Tibial nerve (tissue), 4 donors: Measurements from ENCODE around the gene FAM210B. TPM values are rescaled to one million over a fixed set of nuclear protein-coding genes. Genes with fewer than 3 reads are reported as not detected.

Experiments
- DNase-seq, 2 donors: peaks; one replicate each; pipeline ENCODE4 v3.0.0-alpha.2; 2019; ENCODE audit warnings: low spot score in 2 of 2
- H3K27ac ChIP-seq, 4 donors: fragments of 200-600 bp; sonication (generic) in 3 of 4; one replicate each; pipeline ENCODE4 v1.5.1; 2017 to 2019; ENCODE audit warnings: mild to moderate bottlenecking in 1 of 4
- H3K27me3 ChIP-seq, 2 donors: fragments of 200-600 bp; sonication (generic) in 1 of 2; one replicate each; pipeline versions ENCODE4 v1.5.1 to v1.6.0; 2017 to 2019
- H3K36me3 ChIP-seq, 3 donors: fragments of 200-600 bp; sonication (generic); one replicate each; pipeline ENCODE4 v1.5.1; 2018 to 2019
- H3K4me1 ChIP-seq, 4 donors: fragments of 200-600 bp; sonication (generic) in 3 of 4; one replicate each; pipeline ENCODE4 v1.5.1; 2017 to 2019
- H3K4me3 ChIP-seq, 4 donors: fragments of 200-600 bp; sonication (generic) in 3 of 4; one replicate each; pipeline ENCODE4 v1.5.1; 2017 to 2019; ENCODE audit warnings: mild to moderate bottlenecking in 1 of 4, moderate library complexity in 1 of 4
- H3K9me3 ChIP-seq, 4 donors: fragments of 200-600 bp; sonication (generic) in 3 of 4; one replicate each; pipeline ENCODE4 v1.5.1; 2017 to 2019
- EP300 ChIP-seq, 2 donors: sonication (generic); formaldehyde crosslinking; IDR thresholded peaks; one replicate each; pipeline ENCODE4 v1.6.1; 2017; ENCODE audit warnings: antibody characterized with exemption in 2 of 2, mild to moderate bottlenecking in 1 of 2
- POLR2A ChIP-seq, 2 donors: fragments of 450-650 bp; IDR thresholded peaks; one replicate each; pipeline ENCODE4 v1.6.1; 2017; ENCODE audit warnings: antibody characterized with exemption in 2 of 2, mild to moderate bottlenecking in 2 of 2, moderate library complexity in 2 of 2
- WGBS, 2 donors: methylation state at CpG; one replicate each; pipeline ENCODE4 v1.1.5; 2018; 5-methylcytosine and 5-hydroxymethylcytosine counted together
- total RNA-seq, 4 donors: library from RNA; depleted of rRNA; stranded (reverse); fragments of >200 nt; gene quantifications; one replicate each; pipeline ENCODE4 v1.1.0, GENCODE V29; 2016
- TF ChIP-seq, protein P1 (sequence below), 5 experiments: fragments of 200-600 bp in 3 of 5; fragments of 450-650 bp in 2 of 5; sonication (generic) in 3 of 5; IDR thresholded peaks; one replicate each; pipeline ENCODE4 v1.5.1; 2016 to 2019; ENCODE audit warnings: antibody characterized with exemption in 5 of 5, mild to moderate bottlenecking in 3 of 5, moderate library complexity in 2 of 5

The FAM210B gene
- total RNA-seq, 4 donors from 2014 or later = 36.8 to 56.6 (median 52.3) TPM

DNA sequence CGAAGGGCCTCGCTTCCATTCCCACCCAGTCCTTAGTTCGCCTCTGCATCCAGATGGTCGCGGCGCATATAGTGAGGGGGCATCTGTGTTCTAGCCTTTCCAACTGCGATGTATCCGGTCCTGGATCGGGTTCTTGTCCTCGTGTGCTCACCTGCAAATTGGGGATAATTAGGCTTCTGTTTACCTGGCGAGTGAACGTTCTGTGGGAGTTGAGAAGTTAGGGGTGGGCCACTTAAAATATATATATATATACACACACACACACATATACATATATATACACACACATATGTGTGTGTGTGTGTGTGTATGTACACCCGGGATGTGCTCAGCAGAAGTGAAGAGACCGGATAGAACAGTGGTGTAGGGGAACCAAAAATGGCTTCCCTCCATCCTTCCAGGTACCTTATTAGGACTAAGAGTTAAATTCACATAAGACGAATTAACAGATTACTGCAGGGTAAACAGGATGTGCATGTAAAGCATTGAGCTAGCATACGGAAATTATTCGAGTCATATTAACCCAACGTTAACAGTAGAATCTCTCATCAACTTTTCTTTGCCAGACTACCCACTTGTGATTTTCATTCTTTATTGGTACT lies 34.2 kb downstream of the FAM210B start:
- Histone ChIP-seq H3K27me3 (no peaks in the 10 kb centered on the region), H3K36me3 (peaks cover 0 to 30% (median 19%) of the 10 kb centered on the region in 3 donors), H3K27ac (peak overlapping the region; percentile 49 to 90 (median 81)), H3K4me1 (peaks cover 0 to 31% (median 20%) of the 10 kb centered on the region in 4 donors), H3K4me3 (peak overlapping the region; percentile 64 to 73 (median 68)), H3K9me3 (no peaks in the 10 kb centered on the region)
- DNase-seq = no peak
- WGBS, 2 donors = 1 to 3% methylated on average over 13 to 14 of the region's 18 CpGs
- TF ChIP-seq POLR2A (IDR thresholded peaks at IDR 0.05) (no peak), EP300 (IDR thresholded peaks at IDR 0.05) (no peak)
- TF ChIP-seq, protein P1, sequence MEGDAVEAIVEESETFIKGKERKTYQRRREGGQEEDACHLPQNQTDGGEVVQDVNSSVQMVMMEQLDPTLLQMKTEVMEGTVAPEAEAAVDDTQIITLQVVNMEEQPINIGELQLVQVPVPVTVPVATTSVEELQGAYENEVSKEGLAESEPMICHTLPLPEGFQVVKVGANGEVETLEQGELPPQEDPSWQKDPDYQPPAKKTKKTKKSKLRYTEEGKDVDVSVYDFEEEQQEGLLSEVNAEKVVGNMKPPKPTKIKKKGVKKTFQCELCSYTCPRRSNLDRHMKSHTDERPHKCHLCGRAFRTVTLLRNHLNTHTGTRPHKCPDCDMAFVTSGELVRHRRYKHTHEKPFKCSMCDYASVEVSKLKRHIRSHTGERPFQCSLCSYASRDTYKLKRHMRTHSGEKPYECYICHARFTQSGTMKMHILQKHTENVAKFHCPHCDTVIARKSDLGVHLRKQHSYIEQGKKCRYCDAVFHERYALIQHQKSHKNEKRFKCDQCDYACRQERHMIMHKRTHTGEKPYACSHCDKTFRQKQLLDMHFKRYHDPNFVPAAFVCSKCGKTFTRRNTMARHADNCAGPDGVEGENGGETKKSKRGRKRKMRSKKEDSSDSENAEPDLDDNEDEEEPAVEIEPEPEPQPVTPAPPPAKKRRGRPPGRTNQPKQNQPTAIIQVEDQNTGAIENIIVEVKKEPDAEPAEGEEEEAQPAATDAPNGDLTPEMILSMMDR (IDR thresholded peaks at IDR 0.05) = no peak

DNA sequence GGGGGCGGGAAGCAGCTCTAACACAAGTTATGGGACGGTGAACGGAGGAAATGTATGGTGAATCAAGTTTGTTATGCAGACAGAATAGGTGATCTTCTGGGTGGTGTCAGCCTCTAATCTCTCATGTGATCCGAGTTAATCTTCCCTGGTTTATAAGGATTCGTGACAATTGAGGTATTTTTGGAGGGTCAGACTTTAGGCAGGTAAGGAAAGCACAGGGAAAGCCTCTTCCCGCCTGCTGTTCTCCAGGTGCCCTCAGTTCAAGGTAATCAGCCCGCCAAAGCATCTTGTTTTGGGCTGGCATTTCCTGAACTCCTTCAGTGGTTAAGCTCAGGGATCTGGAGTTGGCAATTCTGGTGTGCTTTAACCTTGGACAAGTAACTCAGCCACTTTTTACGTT lies 34.9 kb downstream of the FAM210B start:
- Histone ChIP-seq H3K27ac (peak overlapping the region in 1 of 4 donors; percentile 86), H3K27me3 (no peaks in the 10 kb centered on the region), H3K9me3 (no peaks in the 10 kb centered on the region), H3K36me3 (peaks cover 0 to 36% (median 19%) of the 10 kb centered on the region in 3 donors), H3K4me1 (peaks cover 0 to 31% (median 20%) of the 10 kb centered on the region in 4 donors), H3K4me3 (peak overlapping the region in 2 of 4 donors; percentile 64 to 68)
- TF ChIP-seq, protein P1 (IDR thresholded peaks at IDR 0.05) = no peak
- TF ChIP-seq EP300 (IDR thresholded peaks at IDR 0.05) = no peak
- TF ChIP-seq POLR2A (IDR thresholded peaks at IDR 0.05) = no peak
- WGBS, 2 donors = 67 to 70% methylated on average over 8 of the region's 8 CpGs
- DNase-seq = no peak

DNA sequence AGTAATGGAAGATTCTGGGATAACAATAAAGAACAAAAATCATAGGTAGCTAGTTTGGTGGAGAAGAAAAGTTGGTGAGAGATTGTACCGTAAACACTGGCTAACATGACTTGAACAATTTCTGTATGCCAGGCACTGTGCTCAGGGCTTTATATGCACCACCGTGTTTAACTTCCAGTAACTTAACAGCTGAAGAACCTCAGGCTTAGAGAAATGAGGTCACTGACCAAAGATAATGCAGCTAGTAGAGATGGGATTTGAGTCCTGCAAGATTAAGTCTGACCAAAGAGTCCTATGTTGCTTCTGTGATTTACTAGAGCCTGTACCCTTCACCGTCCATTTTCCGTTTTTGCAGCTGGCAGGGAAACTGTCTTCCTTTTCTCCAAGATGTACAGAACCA lies 36.4 kb downstream of the FAM210B start:
- WGBS, 2 donors = 84% methylated on average over 4 of the region's 4 CpGs
- DNase-seq = no peak
- Histone ChIP-seq H3K4me3 (no peak overlapping the region), H3K9me3 (no peaks in the 10 kb centered on the region), H3K36me3 (peaks cover 0 to 47% (median 19%) of the 10 kb centered on the region in 3 donors), H3K27me3 (no peaks in the 10 kb centered on the region), H3K4me1 (peaks cover 0 to 40% (median 22%) of the 10 kb centered on the region in 4 donors), H3K27ac (no peak overlapping the region)
- TF ChIP-seq EP300 (IDR thresholded peaks at IDR 0.05) (no peak), POLR2A (IDR thresholded peaks at IDR 0.05) (no peak)
- TF ChIP-seq, protein P1 (IDR thresholded peaks at IDR 0.05) = no peak

DNA sequence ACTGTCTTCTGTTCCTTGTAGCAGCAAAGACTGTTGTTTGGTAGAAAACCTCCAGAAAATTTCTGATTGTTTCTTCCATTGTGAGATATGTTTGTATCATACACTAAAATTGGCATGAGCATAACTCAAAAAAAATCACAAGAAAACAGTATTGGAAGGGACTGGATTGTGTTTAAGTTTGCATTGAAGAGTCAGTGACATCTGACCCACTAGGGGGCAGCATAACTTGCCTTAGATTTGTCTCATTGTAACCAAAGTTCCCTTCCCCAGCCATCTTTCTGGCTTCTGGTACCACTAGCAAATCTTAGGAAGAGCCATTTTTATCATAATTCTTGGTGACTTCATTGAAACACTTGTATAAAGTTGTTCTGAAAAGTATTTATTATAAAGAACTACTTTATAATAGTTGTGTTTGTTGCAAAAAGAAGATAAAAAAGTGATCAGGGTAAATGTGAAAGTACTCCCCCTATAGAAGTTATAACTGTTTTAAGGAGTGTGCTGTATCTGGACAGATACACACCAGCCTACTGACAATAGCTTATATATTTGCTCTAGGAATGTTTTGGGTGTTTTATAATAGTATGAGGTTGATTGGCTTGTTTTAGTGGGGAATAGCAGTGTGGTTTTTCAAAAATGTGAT lies 41.3 kb downstream of the FAM210B start:
- no peaks in the 10 kb centered on the region for H3K27me3 ChIP-seq

More for the DNA sequence above, 41.3 kb downstream of the FAM210B start:
- peak in 1 of 2 donors; percentile 81 for DNase-seq
- H3K27ac ChIP-seq = no peak overlapping the region
- H3K4me1 ChIP-seq = peaks cover 0 to 16% (median 5%) of the 10 kb centered on the region in 4 donors
- peaks cover 0 to 88% (median 28%) of the 10 kb centered on the region in 3 donors for H3K36me3 ChIP-seq
- no peak overlapping the region for H3K4me3 ChIP-seq
- no peaks in the 10 kb centered on the region for H3K9me3 ChIP-seq
- TF ChIP-seq POLR2A (IDR thresholded peaks at IDR 0.05) (no peak), EP300 (IDR thresholded peaks at IDR 0.05) (no peak)
- TF ChIP-seq, protein P1 (IDR thresholded peaks at IDR 0.05) = peak; percentile 58 to 81 (median 61)
